ENCODE results near the gene HEXIM1. TPM values are rescaled to one million over a fixed set of nuclear protein-coding genes. Genes with fewer than 3 reads are reported as not detected.

HEXIM1 gene
- total RNA-seq, 1 experiment from 2014 or later, result 78.0 TPM

DNA sequence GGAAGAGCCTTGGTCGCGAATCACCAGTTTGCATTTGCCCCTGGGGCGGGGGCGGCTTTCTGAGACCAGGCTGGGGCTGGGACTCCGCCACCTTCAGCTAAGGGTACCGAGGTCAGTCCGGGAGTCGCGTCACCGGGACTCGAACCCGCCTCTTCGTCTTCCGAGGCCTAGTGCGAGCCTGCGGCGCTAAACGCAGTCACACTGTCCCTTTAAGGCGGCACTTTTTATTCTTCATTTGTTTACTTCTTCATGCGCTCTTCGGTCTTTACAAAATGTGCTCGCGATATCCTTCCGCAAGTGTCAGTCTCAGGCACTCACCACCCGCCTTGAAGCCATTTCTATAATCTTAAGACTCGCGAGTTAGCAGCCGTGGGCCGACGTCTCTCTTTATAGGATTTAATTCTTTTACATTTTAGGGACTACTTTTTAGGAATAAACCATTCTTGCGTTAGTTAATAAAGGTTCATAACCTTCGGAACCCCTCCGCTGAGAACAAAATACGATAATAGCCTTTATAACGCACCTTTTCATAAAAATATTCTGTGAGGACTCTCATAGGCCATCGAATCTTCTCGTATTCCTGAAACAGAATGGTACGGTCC is 593 bp upstream of the HEXIM1 start:
- ChIA-PET POLR2A (interaction anchor here (0.6 to 7.0 kb wide), 23 partner anchors 8 to 1199 kb away, joined by 3 to 279 read pairs (median 7); partner anchors contain the start of genes ACBD4, HEXIM2, MAP3K14 and NMT1), CTCF (interaction anchor here (0.6 to 8.2 kb wide), 11 partner anchors 11 to 54 kb away, joined by 3 to 230 read pairs (median 8); partner anchors contain the start of genes ACBD4 and HEXIM2)
- H3K36me3 ChIP-seq (ENCODE audit: control insufficient read depth, insufficient read depth, low read length), result no peaks in the 10 kb centered on the region
- H3K4me1 Mint-ChIP-seq (ENCODE audit: low read depth, unreplicated experiment), result peaks cover 15% of the 10 kb centered on the region
- H3K9me3 ChIP-seq, result no peaks in the 10 kb centered on the region
- intact Hi-C loops (cut with micrococcal nuclease; ENCODE audit: unreplicated experiment), result loop anchor here (1.0 to 5.0 kb wide), 6 partner anchors 12 to 225 kb away; partner anchors contain the start of genes ACBD4 and HEXIM2
- peaks cover 4% of the 10 kb centered on the region for H3K27me3 Mint-ChIP-seq (ENCODE audit: insufficient read depth, unreplicated experiment)
- peak overlapping the region; percentile 99 for H3K4me3 Mint-ChIP-seq (ENCODE audit: unreplicated experiment)
- BruUV-seq (replicated peaks), result TSS peak; percentile 65
- no peaks in the 10 kb centered on the region for H3K27me3 ChIP-seq (replicated peaks; ENCODE audit: control insufficient read depth, insufficient read depth, low read length)
- H3K9me3 Mint-ChIP-seq (ENCODE audit: unreplicated experiment), result no peaks in the 10 kb centered on the region
- H3K4me1 ChIP-seq, result peaks cover 17% of the 10 kb centered on the region
- TF ChIP-seq, protein P1, sequence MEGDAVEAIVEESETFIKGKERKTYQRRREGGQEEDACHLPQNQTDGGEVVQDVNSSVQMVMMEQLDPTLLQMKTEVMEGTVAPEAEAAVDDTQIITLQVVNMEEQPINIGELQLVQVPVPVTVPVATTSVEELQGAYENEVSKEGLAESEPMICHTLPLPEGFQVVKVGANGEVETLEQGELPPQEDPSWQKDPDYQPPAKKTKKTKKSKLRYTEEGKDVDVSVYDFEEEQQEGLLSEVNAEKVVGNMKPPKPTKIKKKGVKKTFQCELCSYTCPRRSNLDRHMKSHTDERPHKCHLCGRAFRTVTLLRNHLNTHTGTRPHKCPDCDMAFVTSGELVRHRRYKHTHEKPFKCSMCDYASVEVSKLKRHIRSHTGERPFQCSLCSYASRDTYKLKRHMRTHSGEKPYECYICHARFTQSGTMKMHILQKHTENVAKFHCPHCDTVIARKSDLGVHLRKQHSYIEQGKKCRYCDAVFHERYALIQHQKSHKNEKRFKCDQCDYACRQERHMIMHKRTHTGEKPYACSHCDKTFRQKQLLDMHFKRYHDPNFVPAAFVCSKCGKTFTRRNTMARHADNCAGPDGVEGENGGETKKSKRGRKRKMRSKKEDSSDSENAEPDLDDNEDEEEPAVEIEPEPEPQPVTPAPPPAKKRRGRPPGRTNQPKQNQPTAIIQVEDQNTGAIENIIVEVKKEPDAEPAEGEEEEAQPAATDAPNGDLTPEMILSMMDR (IDR thresholded peaks at IDR 0.05; ENCODE audit: insufficient read depth in 1 of 2, low read depth in 1 of 2, low read length in 1 of 2, severe bottlenecking in 1 of 2, unreplicated experiment in 1 of 2), result no peak
- H3K27ac Mint-ChIP-seq (ENCODE audit: unreplicated experiment), result peak overlapping the region; percentile 94
- H3K4me3 ChIP-seq (ENCODE audit: low read depth, low read length), result peak overlapping the region; percentile 57
- peaks cover 68% of the 10 kb centered on the region for H3K36me3 Mint-ChIP-seq (ENCODE audit: insufficient read depth, unreplicated experiment)
- DNase-seq, result peak; percentile 89 to 91

DNA sequence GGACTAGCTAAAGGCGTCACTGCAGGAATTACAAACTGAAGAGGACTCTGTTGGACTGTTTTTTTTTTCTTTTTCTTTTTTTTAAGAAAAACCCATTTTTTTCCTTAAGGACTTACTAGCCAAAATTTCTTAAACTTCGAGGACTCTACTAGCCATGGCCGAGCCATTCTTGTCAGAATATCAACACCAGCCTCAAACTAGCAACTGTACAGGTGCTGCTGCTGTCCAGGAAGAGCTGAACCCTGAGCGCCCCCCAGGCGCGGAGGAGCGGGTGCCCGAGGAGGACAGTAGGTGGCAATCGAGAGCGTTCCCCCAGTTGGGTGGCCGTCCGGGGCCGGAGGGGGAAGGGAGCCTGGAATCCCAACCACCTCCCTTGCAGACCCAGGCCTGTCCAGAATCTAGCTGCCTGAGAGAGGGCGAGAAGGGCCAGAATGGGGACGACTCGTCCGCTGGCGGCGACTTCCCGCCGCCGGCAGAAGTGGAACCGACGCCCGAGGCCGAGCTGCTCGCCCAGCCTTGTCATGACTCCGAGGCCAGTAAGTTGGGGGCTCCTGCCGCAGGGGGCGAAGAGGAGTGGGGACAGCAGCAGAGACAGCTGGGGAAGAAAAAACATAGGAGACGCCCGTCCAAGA is 878 bp downstream of the HEXIM1 start:
- peak overlapping the region; percentile 70 for H3K4me3 ChIP-seq (ENCODE audit: low read depth, low read length)
- H3K27ac Mint-ChIP-seq (ENCODE audit: unreplicated experiment), result peak overlapping the region; percentile 94
- peak overlapping the region; percentile 99 for H3K4me3 Mint-ChIP-seq (ENCODE audit: unreplicated experiment)
- peaks cover 60% of the 10 kb centered on the region for H3K36me3 Mint-ChIP-seq (ENCODE audit: insufficient read depth, unreplicated experiment)
- H3K36me3 ChIP-seq (ENCODE audit: control insufficient read depth, insufficient read depth, low read length), result no peaks in the 10 kb centered on the region
- CTCF ChIA-PET, result interaction anchor here (0.6 to 8.2 kb wide), 25 partner anchors 11 to 963 kb away, joined by 3 to 230 read pairs (median 5); partner anchors contain the start of genes ACBD4, HEXIM2, NMT1 and TMUB2
- TF ChIP-seq, protein P1 (IDR thresholded peaks at IDR 0.05; ENCODE audit: insufficient read depth in 1 of 2, low read depth in 1 of 2, low read length in 1 of 2, severe bottlenecking in 1 of 2, unreplicated experiment in 1 of 2), result peak; percentile 79 to 97
- H3K27me3 ChIP-seq (replicated peaks; ENCODE audit: control insufficient read depth, insufficient read depth, low read length), result no peaks in the 10 kb centered on the region
- peak; percentile 94 to 95 for DNase-seq
- H3K9me3 Mint-ChIP-seq (ENCODE audit: unreplicated experiment), result no peaks in the 10 kb centered on the region
- intact Hi-C loops (cut with micrococcal nuclease; ENCODE audit: unreplicated experiment), result loop anchor here (5.0 kb wide), 1 partner anchor 223 kb away; no protein-coding TSS in a partner anchor
- peaks cover 15% of the 10 kb centered on the region for H3K4me1 Mint-ChIP-seq (ENCODE audit: low read depth, unreplicated experiment)
- peaks cover 4% of the 10 kb centered on the region for H3K27me3 Mint-ChIP-seq (ENCODE audit: insufficient read depth, unreplicated experiment)
- no TSS peak for BruUV-seq (replicated peaks)
- H3K4me1 ChIP-seq, result peaks cover 17% of the 10 kb centered on the region
- POLR2A ChIA-PET, result interaction anchor here (0.5 to 7.0 kb wide), 31 partner anchors 9 to 373 kb away, joined by 3 to 279 read pairs (median 6); partner anchors contain the start of genes ACBD4, HEXIM2, MAP3K14 and NMT1
- no peaks in the 10 kb centered on the region for H3K9me3 ChIP-seq

All from Caco-2 (cell line).